Dermis blood vessel endothelial cell (primary cell): Measurements from ENCODE around the gene NFIX. TPM values are rescaled to one million over a fixed set of nuclear protein-coding genes. Genes with fewer than 3 reads are reported as not detected.

ENCODE experiments used
- DNase-seq: peaks from one replicate; pipeline ENCODE4 v3.0.0; 2010
- total RNA-seq: library from RNA; depleted of rRNA; stranded (reverse); fragments of >200 nt; gene quantifications from 2 replicates; pipeline ENCODE4 v1.2.3, GENCODE V29; 2014

NFIX gene
- total RNA-seq, 1 donor from 2014 or later: 12.6 TPM

DNA sequence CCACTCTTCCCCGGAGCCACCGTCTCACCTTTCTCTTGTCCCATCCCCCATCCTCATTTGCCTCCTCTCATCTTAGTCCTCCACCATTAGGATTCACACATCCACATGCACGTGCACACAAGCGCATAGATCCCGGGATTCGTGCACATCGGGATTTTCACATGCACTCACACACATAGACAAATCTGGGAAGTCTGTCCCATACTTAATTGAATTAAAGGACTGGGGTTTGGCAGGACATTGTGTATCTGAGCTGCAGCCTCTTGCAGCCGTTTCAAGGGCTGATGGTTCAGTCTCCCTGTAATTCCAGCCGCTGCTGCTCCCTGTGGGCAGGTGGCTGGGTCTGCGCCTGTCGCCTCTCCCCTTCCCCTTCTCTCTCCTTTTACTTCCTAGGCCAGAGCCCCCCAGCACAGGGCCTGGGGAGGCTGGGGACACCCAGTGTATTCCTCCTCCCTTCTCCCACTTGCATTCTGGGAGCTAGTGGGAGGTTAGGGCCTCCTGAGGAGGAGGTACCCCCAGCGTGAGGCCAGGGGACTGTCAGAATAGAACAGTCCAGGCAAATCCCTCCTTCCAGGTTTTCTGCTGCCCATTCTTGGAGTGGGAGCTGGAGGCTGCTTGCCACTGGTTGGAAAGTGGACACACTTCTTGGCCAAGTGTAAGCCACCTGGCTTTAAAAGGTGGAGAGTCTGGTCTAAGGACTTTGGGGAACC lies 63.8 kb downstream of the NFIX start:
- DNase-seq: no peak

DNA sequence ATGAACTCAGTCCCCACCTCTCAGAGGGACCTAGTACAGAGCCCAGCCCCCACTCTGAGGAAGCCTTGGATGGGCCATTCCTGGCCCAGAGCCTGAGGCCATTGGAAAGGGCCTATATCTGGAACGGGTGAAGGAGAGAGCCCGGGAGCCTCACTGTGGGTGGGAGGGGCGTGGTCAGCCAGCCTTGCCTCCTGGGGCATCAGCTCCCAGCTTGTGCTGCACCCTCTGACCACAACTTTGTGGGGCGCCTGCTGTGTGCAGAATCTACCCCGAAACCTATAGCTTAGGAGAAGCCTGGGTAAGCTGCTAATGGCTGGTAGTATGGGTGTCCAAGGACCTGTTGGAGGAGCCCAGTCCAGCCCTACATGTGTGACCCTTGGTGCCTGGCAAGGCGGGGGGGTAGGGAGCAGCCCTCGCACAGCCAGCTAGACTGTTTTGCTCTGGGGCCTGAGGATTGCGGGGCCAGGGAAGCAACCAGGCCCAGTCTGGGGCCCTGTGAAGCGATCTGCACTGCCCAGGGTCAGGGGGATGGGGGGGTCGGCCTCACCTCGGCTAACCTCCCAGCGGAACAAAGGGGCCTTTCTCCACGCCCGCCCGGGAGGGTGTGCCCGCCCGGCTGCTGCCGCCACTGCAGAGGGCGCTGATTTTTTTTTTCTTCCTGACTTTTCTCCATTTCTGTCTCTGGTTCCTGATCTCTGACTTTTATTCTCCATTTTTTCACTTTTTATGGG lies 65.1 kb downstream of the NFIX start:
- DNase-seq: no peak

DNA sequence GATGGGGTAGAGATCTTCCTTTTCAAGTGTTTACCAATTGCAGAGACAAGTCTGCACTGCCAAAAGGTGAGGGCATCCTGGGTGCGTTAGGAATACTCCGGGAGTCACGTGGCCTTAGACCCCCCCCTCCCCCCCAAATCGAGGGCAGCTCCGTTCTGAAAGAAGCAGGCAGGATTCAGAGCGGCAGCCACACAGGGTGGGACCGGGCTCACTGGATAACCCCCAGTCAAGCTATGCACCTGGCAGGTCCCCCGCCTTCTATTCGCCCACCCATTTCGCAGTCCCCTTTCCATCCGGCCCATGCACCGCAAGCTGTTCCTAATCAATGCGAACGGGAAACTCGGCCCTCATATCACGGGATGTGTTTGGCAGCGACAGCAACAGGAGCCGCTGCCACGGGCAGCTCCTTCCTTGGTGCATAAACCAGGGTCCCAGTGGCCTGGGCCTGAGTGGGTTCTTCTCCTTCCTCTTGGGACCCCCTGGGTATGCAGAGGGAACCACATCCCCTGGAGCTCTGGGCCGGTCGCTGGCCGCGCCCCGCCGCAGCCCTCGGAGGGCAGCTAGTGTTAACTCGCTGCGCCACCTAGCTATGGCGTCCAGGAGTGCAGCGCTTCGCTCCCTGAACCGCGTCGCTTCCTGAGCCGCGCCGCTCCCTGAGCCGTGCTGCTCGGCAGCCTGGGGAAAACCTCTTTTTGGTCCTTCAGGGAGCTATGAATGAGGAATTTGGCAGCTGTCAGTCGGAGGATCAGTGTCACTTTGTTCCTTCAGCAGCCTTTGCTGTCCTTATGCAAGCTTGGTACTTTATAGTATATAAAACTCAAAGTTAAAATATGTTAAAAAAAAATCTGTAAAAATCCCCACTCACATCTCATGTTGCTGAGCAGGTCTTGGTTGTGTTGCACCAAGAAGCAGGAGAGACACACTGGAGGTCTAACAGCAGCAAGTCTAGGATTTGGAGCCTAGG lies 66.0 kb downstream of the NFIX start:
- DNase-seq: peak; percentile 88

DNA sequence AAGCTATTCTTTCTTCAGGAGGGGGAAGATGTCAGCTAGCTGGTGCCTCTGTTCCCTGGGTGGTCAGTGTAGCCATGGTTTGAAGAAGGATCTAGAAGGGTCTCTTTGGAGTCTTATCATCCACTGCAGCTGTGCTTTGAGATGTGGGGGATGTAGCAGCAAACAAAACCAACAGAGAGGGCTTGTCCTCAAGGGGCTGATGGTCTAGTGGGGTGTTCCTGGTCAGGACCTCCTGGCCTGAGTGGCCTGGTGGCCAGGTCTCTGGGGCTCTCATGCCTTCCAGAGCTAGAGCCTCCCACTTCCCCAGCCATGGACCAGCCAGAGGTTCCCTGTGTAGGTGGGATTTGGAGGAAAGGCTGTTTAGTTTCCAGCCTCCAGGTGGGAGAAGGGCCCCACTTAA lies 67.0 kb downstream of the NFIX start:
- no peak for DNase-seq

DNA sequence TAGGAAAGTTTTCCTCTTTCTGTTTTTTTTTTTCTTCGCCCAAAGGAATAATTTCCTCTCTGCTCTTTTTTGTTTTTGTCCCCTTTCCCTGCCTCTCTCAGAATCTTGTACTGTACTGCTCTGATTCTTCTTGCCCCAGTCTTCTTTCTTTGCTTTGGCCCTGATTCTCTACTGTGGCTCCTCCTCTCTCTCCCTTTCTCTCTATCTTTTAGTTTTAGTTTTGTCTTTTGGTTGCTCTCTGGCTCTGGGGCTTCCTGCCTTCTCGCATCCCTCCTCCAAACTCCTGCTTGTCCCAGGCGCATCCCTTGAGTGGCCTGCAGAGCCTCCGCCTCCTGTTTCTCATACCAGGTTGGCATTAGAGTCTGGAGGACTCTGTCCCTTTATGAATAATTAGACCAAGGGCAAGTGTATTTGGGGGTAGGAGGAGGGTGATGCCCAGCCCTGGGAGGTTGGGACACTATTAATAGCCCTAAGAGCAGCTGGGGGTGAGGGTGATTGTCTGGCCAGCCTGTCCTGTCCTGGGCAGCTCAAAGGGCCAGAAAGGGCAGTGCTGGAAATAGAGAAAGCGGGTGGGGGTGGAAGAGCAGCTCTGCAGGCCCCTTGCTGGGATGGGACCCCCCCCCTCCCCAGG lies 68.3 kb downstream of the NFIX start:
- no peak for DNase-seq

DNA sequence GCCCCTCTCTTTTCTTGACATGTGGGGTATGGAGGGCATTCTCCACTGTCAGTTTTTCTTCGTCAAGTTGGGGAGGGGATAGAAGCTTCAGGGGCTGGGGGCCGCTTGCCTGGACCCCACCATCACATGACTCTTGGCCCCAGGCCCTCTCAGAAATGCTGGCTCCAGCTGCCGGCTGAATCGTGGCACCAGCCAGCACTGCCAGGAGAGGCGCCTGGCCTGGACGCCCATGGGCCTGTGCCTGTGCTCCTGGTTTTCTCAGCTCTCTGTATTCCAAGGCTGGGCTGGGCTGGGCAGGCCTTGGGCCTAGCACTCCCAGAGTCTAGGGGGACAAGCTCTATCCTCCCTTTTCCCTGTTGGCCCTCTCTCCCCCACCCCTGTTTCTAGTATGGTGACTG lies 68.8 kb downstream of the NFIX start:
- no peak for DNase-seq

DNA sequence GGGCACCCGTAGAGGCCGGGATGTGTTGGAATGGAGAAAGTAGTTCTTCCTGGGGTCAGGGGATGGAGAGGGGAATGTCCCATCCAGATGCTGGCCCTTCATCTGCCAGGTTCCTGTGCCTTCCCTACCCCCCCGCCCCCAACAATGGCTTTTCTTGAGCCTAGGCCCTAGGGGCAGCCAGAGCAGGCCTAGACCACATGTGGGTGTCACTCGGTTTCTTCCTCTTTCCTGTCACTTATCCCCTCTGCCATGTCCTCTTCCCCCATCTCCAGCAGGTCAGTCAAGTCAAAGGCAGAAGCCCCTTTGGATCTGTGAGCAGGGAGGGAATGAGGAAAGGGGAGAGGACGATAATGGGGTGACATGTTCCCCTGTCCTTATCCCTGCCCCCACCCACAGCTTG lies 71.0 kb downstream of the NFIX start:
- no peak for DNase-seq

DNA sequence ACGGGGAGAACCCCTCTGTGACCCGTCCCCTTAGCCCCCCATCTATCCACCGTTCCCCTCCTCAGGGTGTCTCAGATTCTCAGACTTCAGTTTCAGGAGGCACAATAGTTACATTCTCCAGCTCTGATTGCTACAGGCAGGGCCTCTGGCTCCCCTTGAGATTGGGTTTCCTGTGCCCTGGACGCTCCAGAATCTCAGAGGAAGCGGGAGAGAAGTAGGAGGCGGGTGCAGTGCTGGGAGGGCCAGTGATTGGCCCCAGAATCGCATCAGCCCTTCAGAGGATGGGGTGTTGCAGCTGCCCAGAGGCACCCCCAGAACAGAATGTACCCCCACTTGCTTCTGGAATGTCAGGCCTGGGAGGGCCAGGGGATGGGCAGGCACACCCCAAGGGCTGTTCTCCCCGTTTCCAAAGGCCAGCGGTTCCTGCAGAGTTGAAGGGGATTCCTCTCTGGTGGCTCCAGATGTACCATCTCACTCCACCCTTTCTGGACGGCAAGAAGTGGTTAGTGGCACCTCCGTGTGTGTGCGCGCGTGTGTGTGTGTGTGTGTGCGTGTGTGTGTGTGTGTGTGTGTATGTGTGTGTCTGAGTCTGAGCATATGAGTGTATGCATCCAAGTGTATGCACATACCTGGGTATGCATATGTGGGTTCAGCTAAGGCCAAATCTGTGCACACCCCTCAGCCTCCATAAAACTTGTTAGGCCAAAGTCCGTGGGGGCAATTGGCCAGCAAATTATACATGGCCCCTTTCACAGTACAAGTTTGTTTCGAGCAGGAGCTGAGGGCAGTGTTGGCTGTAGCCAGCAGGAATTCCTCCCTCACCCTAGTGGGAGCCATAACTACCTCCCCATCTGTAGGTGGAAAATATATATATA lies 71.9 kb downstream of the NFIX start:
- DNase-seq: no peak

DNA sequence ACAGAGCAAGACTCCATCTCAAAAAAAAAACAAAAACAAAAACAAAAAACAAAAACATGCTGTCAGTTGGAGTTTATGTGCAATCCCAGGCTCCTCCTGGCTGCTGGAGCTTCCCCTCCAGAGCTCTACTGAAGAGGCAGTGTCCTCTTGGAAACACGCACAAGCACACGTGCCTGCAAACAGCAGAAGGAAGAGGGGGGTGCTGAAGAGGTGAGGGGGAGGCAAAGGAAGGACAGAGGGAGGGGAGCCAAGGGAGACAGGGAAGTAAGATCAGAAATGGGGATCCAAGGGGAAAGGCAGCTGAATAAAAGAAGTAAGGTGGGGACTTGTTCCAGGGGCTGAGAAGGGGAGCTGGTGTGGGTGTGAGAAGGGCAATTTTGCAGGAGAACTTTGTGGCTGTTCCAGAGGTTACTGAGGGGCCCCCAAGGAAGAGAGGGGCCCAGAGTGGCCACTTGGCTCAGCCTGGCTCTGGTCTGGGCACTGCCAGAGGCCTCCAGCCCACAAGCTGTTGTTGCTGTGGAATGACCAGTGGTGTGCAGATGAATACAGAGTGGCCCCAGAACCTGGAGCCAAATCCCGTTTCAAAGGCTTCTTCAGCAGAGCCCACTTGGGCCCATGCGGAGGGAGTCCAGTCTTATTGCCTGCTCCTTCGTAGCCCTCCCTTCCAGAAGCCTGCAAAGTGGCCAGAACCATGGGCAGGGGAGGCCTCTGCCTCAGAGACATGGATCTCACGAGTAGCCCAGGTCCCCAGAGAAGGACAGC lies 73.0 kb downstream of the NFIX start:
- DNase-seq: no peak

DNA sequence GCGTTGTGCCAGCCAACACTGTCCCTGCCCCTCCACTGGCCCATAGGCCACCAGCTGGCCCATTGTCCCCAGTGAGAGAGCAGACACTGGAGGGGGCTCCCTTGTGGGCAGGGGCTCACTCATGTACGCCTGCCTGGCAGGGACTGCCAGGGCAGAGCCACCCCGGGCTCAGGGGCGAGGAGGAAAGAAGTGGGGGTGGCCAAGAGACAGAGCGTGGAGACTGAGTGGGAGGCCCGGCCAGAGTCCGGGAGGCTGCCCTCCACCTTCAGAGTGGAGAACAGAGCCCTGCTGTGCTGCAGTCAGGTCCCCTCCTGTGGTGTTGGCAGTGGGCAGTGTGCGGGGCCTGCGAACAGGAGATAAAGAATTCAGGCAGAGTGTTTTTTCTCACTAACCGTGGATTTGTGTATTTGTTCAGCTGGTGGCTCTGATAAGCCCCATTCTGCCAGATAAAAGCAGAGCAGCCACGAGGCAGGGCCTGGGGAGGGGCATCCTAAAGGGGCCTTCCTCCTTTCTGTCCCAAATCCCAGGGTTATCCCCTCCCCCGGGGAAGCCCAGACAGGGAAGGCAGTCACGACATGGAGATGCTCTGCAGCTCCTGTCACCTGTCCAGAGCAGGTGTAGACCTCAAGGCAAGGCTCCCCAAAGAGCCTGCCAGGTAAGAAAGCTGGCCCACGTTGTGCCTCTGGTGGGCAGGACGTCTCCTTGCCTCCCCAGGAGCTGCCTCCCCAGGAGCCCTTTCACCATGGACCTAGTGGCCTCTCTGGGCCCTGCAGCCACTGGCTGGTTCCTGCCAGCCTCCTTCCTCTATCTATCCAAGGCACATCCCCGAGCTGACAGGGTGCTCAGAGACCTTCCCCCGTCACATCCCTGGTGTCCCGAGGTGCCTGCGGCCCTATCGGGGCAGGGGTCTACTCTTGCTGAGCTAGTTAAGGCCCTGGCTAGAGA lies 74.4 kb downstream of the NFIX start:
- DNase-seq: no peak

DNA sequence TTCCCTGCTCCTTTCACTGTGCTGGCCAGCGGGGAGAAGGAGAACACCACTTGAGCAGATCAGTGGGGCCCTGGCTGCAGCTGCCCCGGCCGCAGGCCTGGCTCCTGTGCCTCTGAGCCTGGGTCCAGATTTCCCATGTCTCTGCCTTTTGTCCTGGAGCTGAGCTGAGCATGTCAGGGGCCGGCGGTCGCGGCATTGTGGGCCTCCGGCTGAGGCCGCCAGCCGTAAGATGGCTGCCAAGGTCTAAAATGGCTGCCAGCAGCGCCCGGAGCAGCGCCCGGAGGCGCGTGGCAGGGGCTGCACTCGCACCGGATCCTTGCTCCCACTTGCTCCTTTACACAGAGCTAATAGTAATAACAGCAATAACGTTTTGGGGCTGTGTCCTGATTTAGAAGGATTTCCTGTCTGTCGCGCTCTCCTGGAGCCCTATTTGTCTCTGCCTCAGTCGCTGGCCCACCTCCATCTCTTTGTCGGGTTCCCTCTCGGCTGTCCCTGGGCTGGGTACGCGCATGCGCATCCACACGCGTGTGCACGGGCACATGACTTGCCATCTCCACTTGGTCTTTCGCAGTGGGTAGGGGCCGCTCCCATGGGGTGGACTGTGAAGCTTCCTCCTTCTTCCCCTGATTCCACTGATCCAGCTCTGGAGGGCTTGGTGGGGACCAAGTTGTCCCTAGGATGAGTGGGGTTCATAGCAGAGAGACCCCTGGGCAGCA lies 75.3 kb downstream of the NFIX start:
- no peak for DNase-seq

DNA sequence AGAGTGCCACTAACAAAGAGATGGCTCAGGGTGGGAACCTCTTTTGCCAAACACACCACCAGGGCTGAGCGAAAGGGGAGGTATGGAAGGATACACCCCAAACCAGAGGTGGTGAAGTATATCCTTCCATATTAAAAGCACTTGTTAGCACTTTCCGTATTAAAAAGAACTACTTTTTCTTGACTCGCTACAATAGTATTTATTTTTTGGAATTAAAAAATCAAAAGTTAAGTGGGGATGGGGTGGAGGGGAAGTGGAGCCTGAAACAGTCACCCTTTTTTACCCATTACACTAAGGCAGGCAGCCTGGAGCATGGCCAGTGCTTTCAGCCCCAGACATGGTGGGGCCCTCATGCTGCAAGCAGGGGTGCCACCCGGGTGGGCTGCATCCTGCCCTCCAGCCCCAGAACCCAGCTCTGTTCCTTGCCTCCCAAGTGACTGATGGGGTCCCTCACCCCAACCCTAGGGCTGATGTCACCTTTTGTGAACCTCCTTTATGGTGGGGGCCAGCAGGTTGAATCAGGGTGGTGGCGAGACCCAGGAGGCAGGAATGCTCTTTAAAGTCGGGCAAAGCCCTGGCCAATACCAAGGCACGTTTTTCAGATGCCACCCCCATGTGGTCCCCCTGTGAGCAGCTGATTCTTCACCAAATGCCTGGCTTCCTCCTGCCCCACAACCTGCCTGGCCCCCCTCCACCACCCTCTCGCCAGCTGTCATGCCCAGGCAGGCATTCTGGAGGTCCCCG lies 76.3 kb downstream of the NFIX start:
- no peak for DNase-seq

DNA sequence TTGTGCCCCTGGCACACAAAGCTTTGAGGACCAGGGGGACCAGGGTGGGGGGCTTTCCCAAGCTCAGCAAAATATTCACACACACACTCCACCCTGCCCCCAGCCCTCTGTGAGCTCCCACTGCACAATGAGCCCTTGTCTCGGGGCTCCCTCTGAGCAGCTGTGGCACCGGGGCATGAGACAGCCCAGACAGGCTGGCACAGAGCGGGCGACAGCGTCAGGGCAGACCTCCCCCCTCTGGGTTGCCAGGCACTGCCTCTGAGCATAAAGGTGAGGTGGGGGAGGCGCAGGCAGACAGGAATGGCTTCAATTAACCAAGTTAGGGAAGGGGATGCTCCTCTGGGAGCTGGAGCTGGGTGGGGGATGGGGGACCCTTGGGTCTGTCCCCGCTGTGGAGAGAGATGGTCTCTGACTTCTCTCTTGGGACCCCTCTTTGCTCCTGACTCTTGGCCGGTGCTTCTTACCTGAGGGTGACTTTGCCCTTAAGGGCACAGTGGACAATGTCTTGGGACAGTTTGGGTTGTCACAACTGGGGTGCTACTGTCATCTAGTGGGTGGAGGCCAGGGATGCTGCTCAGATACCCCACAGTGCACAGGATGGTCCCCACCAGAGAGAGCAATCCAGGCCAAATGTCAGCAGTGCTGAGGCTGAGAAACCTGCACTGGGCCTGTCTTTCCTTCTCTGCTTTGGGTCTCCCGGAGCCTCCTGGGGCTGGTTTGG lies 77.1 kb downstream of the NFIX start:
- DNase-seq: no peak

DNA sequence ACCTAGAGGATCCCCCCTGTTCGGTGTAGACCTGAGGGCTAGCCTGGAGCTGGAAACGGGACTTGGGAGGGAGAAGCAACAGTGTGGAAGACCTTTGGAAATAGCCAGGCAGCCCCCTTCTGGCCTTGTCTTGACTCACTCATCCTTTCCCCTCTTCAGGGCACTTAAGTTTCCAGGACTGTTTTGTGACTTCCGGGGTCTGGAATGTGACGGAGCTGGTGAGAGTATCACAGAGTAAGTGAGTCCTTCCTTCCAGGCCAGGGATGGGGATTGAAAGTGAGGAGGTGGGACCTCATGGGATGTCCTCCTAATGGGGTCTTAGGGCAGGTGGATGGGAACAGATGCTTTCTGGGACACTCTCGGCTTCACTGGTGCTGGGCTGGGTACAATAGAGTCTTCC lies 78.0 kb downstream of the NFIX start:
- no peak for DNase-seq

DNA sequence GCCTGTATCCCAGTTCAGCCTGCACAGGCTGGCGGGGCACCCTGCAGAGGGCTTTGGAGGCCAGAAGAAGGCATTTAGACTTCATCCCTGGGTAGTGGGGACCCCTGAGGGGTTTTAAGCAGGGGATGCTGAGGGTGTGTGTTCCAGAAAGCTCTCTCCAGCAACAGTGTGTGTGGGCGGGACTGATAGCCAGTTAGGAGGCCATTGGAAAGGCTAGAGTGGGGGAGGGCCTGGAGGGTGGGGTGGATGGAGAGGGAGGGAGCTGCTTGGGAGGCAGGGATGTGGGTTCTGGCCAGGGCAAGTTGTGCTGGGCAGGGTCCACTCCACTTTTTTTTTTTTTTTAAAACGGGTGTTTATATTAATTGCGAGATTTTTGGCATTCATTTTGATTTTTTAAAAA lies 79.1 kb downstream of the NFIX start:
- no peak for DNase-seq

DNA sequence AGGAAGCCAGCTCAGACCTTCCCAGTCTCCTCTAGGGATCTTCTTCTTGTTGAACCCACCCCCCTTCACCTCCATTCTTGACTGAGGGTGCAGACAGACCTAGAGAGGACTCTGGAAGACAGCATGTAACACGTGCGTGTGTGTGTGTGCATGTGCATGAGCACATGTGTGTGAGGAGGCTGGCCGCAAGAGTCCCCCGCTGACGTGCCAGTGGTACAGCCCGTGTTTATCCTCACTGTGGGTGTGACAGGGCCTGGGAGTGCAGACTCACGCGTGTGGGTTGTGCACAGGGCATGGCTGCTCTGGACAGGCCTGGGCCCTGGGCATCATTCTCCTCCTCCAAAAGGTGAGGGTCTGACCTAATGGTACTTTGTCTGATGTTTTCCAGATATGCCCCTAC lies 81.0 kb downstream of the NFIX start:
- DNase-seq: no peak

DNA sequence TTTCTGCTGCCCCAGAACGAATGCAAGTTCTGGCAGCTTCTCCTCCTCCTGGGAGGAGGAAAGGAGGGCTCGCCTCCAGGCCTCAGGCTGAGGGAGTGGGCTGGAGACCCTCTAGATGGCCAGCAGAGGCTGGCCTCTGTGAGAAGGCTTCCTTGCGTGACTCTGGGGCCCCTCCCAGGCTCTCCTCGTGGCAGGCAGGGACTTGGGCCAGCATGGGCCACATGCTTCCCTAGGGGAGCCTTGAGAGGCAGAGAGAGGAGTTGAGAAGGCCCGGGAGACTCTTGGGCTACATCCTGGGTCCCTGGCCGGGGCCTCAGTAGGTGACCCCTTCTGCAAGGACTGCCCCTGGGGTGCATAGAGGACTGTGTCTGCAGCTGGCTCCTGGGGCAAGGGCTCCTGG lies 81.5 kb downstream of the NFIX start:
- DNase-seq: no peak

DNA sequence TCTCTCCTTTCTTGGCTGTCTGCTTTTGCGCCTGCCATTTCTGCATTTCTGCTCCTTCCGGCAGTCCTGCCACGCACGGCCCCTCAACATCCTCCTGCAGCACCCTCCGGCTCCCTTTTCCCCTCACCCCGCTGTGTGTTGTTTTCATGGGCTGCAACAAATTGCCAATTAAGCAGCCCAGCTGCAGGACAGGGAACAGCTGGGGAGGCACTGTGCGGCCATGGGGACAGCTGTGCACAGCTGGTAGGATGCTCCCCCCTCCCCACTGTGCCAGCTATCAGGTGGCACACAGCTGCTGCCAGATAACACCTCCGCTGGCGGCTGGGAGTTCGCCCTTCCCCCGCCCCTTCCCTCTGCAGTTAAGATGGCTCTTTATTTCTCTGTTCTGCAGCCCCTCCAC lies 82.0 kb downstream of the NFIX start:
- DNase-seq: no peak
